Measurements from ENCODE around the gene ACBD4.

The ACBD4 gene

DNA sequence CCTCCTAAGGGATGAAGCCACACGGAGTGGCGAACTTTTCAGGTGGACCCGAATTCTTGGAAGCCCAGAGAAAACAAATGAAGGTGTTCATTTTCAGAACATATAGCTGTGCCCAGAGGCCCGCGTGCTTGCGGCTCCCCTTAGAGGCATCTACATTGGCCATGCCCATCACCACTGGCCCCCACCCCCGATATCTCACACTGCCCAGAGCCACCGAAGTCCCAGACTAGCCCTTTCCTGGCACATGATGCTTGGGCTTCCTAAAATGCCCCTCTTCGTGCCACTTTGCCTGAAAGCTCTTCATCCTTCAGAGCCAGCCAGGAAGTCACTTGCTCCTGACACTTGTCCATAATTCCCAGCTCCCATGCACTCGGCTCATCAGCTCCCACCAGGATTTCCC is 10.7 kb downstream of the ACBD4 start:
- TF ChIP-seq, protein P1, sequence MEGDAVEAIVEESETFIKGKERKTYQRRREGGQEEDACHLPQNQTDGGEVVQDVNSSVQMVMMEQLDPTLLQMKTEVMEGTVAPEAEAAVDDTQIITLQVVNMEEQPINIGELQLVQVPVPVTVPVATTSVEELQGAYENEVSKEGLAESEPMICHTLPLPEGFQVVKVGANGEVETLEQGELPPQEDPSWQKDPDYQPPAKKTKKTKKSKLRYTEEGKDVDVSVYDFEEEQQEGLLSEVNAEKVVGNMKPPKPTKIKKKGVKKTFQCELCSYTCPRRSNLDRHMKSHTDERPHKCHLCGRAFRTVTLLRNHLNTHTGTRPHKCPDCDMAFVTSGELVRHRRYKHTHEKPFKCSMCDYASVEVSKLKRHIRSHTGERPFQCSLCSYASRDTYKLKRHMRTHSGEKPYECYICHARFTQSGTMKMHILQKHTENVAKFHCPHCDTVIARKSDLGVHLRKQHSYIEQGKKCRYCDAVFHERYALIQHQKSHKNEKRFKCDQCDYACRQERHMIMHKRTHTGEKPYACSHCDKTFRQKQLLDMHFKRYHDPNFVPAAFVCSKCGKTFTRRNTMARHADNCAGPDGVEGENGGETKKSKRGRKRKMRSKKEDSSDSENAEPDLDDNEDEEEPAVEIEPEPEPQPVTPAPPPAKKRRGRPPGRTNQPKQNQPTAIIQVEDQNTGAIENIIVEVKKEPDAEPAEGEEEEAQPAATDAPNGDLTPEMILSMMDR (conservative IDR thresholded peaks at IDR 0.05; ENCODE audit: low read length) = no peak
- H3K4me3 ChIP-seq (ENCODE audit: low read length) = no peak overlapping the region
- DNase-seq (ENCODE audit: low read depth) = no peak

DNA sequence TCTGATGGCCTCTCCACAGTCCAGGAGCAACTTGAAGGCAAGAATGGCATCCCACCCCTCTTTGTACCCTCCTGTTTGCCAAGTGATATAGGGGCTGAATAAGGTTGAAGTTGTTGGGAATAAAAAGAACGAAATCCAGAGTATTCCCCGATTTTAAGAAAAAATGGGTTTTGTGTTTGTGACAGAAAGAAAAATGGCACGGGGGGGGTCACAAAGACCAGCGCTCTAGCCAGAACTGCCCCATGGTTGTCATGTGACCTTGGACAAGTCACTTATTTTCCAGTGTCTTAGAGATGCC is 11.1 kb downstream of the ACBD4 start:
- H3K4me3 ChIP-seq (ENCODE audit: low read length) = peak overlapping the region; percentile 80
- TF ChIP-seq, protein P1 (conservative IDR thresholded peaks at IDR 0.05; ENCODE audit: low read length) = no peak
- no peak for DNase-seq (ENCODE audit: low read depth)

DNA sequence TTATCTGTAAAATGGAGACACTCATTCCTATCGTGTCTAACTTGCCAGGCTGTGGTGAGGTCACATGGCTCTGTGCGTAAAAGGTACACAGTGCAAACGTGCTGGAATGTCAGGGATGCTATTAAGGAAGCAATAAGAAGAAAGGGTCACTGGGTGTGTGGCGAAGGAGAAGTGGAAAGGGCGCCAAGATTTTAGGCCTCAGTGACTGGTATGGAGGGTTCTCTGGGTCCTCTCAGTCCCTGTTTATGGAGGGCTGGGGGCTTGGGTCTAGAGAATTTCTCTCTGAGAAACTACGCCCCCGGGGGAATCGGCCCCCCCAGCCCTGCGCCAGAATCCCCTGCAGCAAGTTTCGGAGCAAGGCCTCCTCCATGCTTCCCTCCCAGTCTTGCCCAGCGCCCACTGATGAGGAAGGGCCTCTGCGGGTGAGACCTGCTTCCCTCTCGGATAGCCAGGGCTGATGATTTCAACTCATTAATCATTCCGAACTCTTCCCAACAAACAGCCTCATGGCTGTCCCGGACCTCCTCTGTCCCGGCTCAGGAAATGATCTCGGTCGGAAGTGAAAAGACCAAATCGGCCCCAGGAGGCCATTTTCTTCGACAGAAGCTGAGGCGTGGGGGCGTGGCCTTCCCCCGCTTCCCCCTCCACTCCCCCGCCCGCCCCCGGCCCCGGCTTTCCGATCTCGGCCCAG is 11.5 kb downstream of the ACBD4 start:
- DNase-seq (ENCODE audit: low read depth) = peak; percentile 75
- TF ChIP-seq, protein P1 (conservative IDR thresholded peaks at IDR 0.05; ENCODE audit: low read length) = no peak
- H3K4me3 ChIP-seq (ENCODE audit: low read length) = peak overlapping the region; percentile 80

DNA sequence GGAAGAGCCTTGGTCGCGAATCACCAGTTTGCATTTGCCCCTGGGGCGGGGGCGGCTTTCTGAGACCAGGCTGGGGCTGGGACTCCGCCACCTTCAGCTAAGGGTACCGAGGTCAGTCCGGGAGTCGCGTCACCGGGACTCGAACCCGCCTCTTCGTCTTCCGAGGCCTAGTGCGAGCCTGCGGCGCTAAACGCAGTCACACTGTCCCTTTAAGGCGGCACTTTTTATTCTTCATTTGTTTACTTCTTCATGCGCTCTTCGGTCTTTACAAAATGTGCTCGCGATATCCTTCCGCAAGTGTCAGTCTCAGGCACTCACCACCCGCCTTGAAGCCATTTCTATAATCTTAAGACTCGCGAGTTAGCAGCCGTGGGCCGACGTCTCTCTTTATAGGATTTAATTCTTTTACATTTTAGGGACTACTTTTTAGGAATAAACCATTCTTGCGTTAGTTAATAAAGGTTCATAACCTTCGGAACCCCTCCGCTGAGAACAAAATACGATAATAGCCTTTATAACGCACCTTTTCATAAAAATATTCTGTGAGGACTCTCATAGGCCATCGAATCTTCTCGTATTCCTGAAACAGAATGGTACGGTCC is 12.2 kb downstream of the ACBD4 start:
- DNase-seq (ENCODE audit: low read depth) = peak; percentile 97
- TF ChIP-seq, protein P1 (conservative IDR thresholded peaks at IDR 0.05; ENCODE audit: low read length) = no peak
- peak overlapping the region; percentile 80 for H3K4me3 ChIP-seq (ENCODE audit: low read length)

DNA sequence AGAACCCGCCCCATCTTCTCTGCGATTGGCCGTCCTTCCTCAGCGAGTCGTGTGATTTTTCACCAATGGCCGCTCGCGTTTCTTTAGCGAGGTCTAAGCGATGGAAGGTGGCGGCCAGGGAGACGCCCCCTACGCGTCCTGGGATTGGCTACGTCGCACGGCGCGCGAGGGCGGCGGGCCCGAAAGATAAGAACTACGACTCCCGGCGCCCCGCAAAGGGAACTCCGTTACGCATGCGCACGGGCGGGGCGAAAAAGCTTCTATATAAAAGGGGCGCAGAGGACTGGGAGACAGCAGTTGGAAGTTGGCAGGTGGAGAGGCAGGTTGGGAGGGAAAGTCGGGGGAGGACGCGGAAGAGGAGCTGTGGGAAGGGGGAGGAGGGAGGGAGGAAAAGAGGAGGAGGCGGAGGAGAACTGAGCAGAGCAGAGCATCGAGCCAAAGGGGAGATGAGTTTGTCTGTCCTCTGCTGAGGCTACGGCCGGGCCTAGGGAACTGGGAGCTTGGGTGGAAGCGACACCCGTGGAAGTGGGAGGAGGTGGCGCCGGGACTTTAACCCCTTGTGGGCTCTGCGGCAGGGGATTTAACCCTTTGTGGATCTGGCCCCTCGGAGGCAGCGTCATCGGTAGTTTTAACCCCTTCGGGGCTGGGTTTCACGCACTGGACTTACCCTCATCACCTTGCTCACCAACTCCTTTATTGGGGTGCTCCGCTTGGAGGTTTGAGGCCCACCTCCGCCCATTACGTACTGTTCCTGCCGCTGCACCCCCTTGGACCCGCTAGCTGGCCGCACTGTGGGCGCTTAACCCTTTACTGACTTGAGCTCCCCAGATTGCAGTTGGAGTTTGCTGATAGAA is 12.9 kb downstream of the ACBD4 start, which contains the start of gene HEXIM1:
Gene HEXIM1 (plus strand): TSS at position 293 of the 854 bp plus-strand sequence. CDS start 716 bp downstream, outside the sequence.
- TF ChIP-seq, protein P1 (conservative IDR thresholded peaks at IDR 0.05; ENCODE audit: low read length) = no peak
- peak; percentile 100 for DNase-seq (ENCODE audit: low read depth)
- peak within 1 kb of the TSS; percentile 99 for H3K4me3 ChIP-seq (ENCODE audit: low read length)

DNA sequence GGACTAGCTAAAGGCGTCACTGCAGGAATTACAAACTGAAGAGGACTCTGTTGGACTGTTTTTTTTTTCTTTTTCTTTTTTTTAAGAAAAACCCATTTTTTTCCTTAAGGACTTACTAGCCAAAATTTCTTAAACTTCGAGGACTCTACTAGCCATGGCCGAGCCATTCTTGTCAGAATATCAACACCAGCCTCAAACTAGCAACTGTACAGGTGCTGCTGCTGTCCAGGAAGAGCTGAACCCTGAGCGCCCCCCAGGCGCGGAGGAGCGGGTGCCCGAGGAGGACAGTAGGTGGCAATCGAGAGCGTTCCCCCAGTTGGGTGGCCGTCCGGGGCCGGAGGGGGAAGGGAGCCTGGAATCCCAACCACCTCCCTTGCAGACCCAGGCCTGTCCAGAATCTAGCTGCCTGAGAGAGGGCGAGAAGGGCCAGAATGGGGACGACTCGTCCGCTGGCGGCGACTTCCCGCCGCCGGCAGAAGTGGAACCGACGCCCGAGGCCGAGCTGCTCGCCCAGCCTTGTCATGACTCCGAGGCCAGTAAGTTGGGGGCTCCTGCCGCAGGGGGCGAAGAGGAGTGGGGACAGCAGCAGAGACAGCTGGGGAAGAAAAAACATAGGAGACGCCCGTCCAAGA is 13.7 kb downstream of the ACBD4 start:
- TF ChIP-seq, protein P1 (conservative IDR thresholded peaks at IDR 0.05; ENCODE audit: low read length) = peak; percentile 90
- peak; percentile 77 for DNase-seq (ENCODE audit: low read depth)
- peak overlapping the region; percentile 99 for H3K4me3 ChIP-seq (ENCODE audit: low read length)

Measured in AG10803 (cell line).